Caco-2 (cell line): ENCODE data around the gene OSBPL2. TPM values are rescaled to one million over a fixed set of nuclear protein-coding genes. Genes with fewer than 3 reads are reported as not detected.

Experiments
- BruUV-seq: library from RNA; stranded (reverse); fragments of 400-500 nt; replicated peaks from 2 replicates; lab custom pipeline; 2021; lab: Mats Ljungman, UMichigan
- CTCF ChIA-PET: fragments of 300-600 bp; sonication (Branson Sonifier 250); formaldehyde crosslinking; loops from one replicate; lab custom pipeline; 2022; ENCODE audit warnings: antibody characterized with exemption; lab: Charles Lee
- POLR2A ChIA-PET: fragments of 300-600 bp; sonication (Branson Sonifier 250); formaldehyde crosslinking; loops from one replicate; lab custom pipeline; 2022; ENCODE audit warnings: antibody characterized with exemption; lab: Charles Lee
- DNase-seq, 2 experiments: peaks; one replicate each; pipeline versions ENCODE4 v3.0.0 to v3.0.0-alpha.2; 2020 to 2022
- H3K27me3 ChIP-seq: replicated peaks from 2 replicates; pipeline ENCODE4 v1.6.0; 2011; ENCODE audit warnings: low read length; ENCODE audit not compliant: control insufficient read depth, insufficient read depth
- H3K36me3 ChIP-seq: 2 replicates; pipeline ENCODE4 v1.5.1; 2011; ENCODE audit warnings: low read length; ENCODE audit not compliant: control insufficient read depth, insufficient read depth
- H3K4me1 ChIP-seq: fragments of 250-450 bp; sonication (Bioruptor Pico); 2 replicates; pipeline ENCODE4 v1.5.1; 2020; ENCODE audit warnings: mild to moderate bottlenecking
- H3K4me3 ChIP-seq: 2 replicates; pipeline ENCODE4 v1.5.1; 2011; ENCODE audit warnings: low read depth, mild to moderate bottlenecking, control low read depth, low read length
- H3K9me3 ChIP-seq: fragments of 250-450 bp; sonication (Bioruptor Pico); 2 replicates; pipeline ENCODE4 v1.5.1; 2020; ENCODE audit warnings: mild to moderate bottlenecking, moderate library complexity
- H3K27ac Mint-ChIP-seq: one replicate; pipeline ENCODE4 v1.8.0; 2022; ENCODE audit warnings: mixed read lengths; ENCODE audit not compliant: unreplicated experiment
- H3K27me3 Mint-ChIP-seq: one replicate; pipeline ENCODE4 v1.8.0; 2022; ENCODE audit warnings: mixed read lengths; ENCODE audit not compliant: insufficient read depth, unreplicated experiment
- H3K36me3 Mint-ChIP-seq: one replicate; pipeline ENCODE4 v1.8.0; 2022; ENCODE audit warnings: mild to moderate bottlenecking, mixed read lengths; ENCODE audit not compliant: insufficient read depth, unreplicated experiment
- H3K4me1 Mint-ChIP-seq: one replicate; pipeline ENCODE4 v1.8.0; 2022; ENCODE audit warnings: low read depth, mixed read lengths; ENCODE audit not compliant: unreplicated experiment
- H3K4me3 Mint-ChIP-seq: one replicate; pipeline ENCODE4 v1.8.0; 2022; ENCODE audit warnings: mild to moderate bottlenecking, moderate library complexity, mixed read lengths; ENCODE audit not compliant: unreplicated experiment
- H3K9me3 Mint-ChIP-seq: one replicate; pipeline ENCODE4 v1.8.0; 2022; ENCODE audit warnings: mixed read lengths; ENCODE audit not compliant: unreplicated experiment
- CTCF ChIP-seq, 2 experiments: fragments of 200-600 bp in 1 of 2; IDR thresholded peaks; 1 replicate in 1 of 2; 2 replicates in 1 of 2; pipeline versions ENCODE4 v1.5.1 to v1.8.0; 2011 to 2022; ENCODE audit warnings: antibody characterized with exemption in 1 of 2, control low read depth in 1 of 2, inconsistent platforms in 1 of 2, low read depth in 1 of 2, low read length in 1 of 2, mild to moderate bottlenecking in 1 of 2, moderate library complexity in 1 of 2; ENCODE audit not compliant: insufficient read depth in 1 of 2, severe bottlenecking in 1 of 2, unreplicated experiment in 1 of 2
- intact Hi-C: fragments of 100-400 bp; cut with micrococcal nuclease; formaldehyde crosslinking; loops from one replicate; pipeline ENCODE4 v1.10.0; 2022; ENCODE audit not compliant: unreplicated experiment
- total RNA-seq: library from RNA; stranded (reverse); gene quantifications from 2 replicates; pipeline ENCODE4 v1.2.3, GENCODE V29; 2022

OSBPL2 gene
- total RNA-seq, 1 experiment from 2014 or later = 132 TPM

GRCh38 chr20:62332421-62332820 lies 94.1 kb downstream of the OSBPL2 start:
- Mint-ChIP-seq H3K4me1 (no peaks in the 10 kb centered on the region), H3K9me3 (no peaks in the 10 kb centered on the region), H3K36me3 (peaks cover 100% of the 10 kb centered on the region), H3K4me3 (no peak overlapping the region), H3K27ac (peak overlapping the region; percentile 63), H3K27me3 (no peaks in the 10 kb centered on the region)
- DNase-seq = no peak
- H3K36me3 ChIP-seq = peaks cover 32% of the 10 kb centered on the region
- H3K4me1 ChIP-seq = no peaks in the 10 kb centered on the region
- no peak overlapping the region for H3K4me3 ChIP-seq
- H3K27me3 ChIP-seq = no peaks in the 10 kb centered on the region
- intact Hi-C loops = no loop called here
- ChIA-PET CTCF (no interaction called here), POLR2A (interaction anchor here (0.5 kb wide), 1 partner anchor 30 kb away, joined by 4 read pairs; no protein-coding TSS in a partner anchor)
- TF ChIP-seq CTCF (IDR thresholded peaks at IDR 0.05; ENCODE audit: insufficient read depth in 1 of 2, low read depth in 1 of 2, low read length in 1 of 2, severe bottlenecking in 1 of 2, unreplicated experiment in 1 of 2) = no peak
- no peaks in the 10 kb centered on the region for H3K9me3 ChIP-seq
- no TSS peak for BruUV-seq

- intact Hi-C loops = no loop called here
- Mint-ChIP-seq H3K27ac (peak overlapping the region; percentile 63), H3K4me3 (no peak overlapping the region), H3K4me1 (peaks cover 5% of the 10 kb centered on the region), H3K36me3 (peaks cover 100% of the 10 kb centered on the region), H3K27me3 (no peaks in the 10 kb centered on the region), H3K9me3 (no peaks in the 10 kb centered on the region)
- BruUV-seq = TSS peak; percentile 53
- Histone ChIP-seq H3K27me3 (no peaks in the 10 kb centered on the region), H3K4me1 (no peaks in the 10 kb centered on the region), H3K4me3 (no peak overlapping the region), H3K36me3 (peaks cover 34% of the 10 kb centered on the region), H3K9me3 (no peaks in the 10 kb centered on the region)
- POLR2A ChIA-PET = no interaction called here
- DNase-seq = no peak
- no peak for TF ChIP-seq CTCF (IDR thresholded peaks at IDR 0.05; ENCODE audit: insufficient read depth in 1 of 2, low read depth in 1 of 2, low read length in 1 of 2, severe bottlenecking in 1 of 2, unreplicated experiment in 1 of 2)
- CTCF ChIA-PET = no interaction called here
Measured at GRCh38 chr20:62332989-62333819, 94.9 kb downstream of the OSBPL2 start.

DNA sequence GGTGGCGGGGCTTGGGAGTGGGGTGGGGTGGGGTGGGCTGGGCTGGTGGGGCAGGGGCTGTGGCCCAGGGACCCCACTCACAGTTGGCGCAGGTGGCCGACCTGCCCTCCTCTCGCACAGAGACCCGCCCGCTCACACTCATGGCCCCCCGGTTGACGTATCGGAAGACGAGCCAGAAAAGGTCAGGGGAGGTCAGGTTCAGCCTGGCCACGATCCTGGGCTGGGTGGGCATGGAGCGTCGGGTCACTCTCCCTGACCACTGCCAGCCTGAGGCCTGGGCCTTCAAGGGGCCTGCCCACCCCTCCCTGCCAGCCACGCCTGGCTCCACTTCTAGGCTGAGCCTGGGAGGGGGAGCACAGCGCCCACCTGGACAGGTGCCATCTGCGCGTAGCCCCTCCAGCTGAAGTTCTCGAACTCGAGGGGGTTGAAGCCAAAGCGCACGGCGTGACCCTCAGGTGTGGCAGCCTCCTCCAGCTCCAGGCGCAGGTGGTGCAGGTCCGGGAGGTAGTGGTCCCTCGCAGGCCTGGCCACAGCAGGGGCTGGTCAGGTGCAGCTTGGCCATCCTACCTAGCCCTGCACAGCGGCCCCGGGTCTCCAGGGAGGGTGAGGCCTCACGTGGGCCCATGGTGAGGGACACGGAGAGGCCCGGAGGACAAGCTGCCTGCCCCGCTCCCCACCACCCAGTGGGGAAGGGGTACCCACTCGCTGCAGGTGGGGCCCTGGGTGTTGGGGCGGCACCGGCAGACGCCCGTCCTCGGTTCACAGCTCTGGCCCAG lies 95.7 kb downstream of the OSBPL2 start:
- peaks cover 100% of the 10 kb centered on the region for H3K36me3 Mint-ChIP-seq
- Histone ChIP-seq H3K36me3 (peaks cover 34% of the 10 kb centered on the region), H3K27me3 (no peaks in the 10 kb centered on the region), H3K9me3 (no peaks in the 10 kb centered on the region), H3K4me3 (no peak overlapping the region), H3K4me1 (no peaks in the 10 kb centered on the region)
- no TSS peak for BruUV-seq
- H3K9me3 Mint-ChIP-seq = no peaks in the 10 kb centered on the region
- TF ChIP-seq CTCF (IDR thresholded peaks at IDR 0.05; ENCODE audit: insufficient read depth in 1 of 2, low read depth in 1 of 2, low read length in 1 of 2, severe bottlenecking in 1 of 2, unreplicated experiment in 1 of 2) = no peak
- peak overlapping the region; percentile 25 for H3K27ac Mint-ChIP-seq
- intact Hi-C loops = no loop called here
- ChIA-PET CTCF (interaction anchor here (0.6 kb wide), 1 partner anchor 32 kb away, joined by 5 read pairs; no protein-coding TSS in a partner anchor), POLR2A (no interaction called here)
- peaks cover 6% of the 10 kb centered on the region for H3K4me1 Mint-ChIP-seq
- no peaks in the 10 kb centered on the region for H3K27me3 Mint-ChIP-seq
- H3K4me3 Mint-ChIP-seq = no peak overlapping the region
- DNase-seq = no peak
